Keratinocyte (primary cell): ENCODE measurements around the gene ARHGAP8. TPM values are rescaled to one million over a fixed set of nuclear protein-coding genes. Genes with fewer than 3 reads are reported as not detected.

Source experiments
- DNase-seq: peaks from one replicate; pipeline ENCODE4 v3.0.0-alpha.2; 2011; ENCODE audit warnings: low read depth, missing footprints, low spot score
- FAIRE-seq: peaks from 2 replicates; lab custom pipeline; 2011; peaks lifted over from hg19 to GRCh38; lab: Jason Lieb, UNC
- H2AFZ ChIP-seq: 2 replicates; pipeline ENCODE4 v1.6.0; 2012; ENCODE audit warnings: low read length, control low read depth, inconsistent platforms; ENCODE audit not compliant: control insufficient read depth
- H3K27ac ChIP-seq: 2 replicates; pipeline ENCODE4 v1.5.1; 2011; ENCODE audit warnings: low read length; ENCODE audit not compliant: control insufficient read depth, insufficient read depth
- H3K27me3 ChIP-seq: 3 replicates; pipeline ENCODE4 v1.6.0; 2011; ENCODE audit warnings: low read length; ENCODE audit not compliant: control insufficient read depth, insufficient read depth; ENCODE audit errors: extremely low read depth
- H3K36me3 ChIP-seq, 2 experiments: 2 replicates in 1 of 2; 3 replicates in 1 of 2; pipeline ENCODE4 v1.5.1; 2011; ENCODE audit warnings: low read length in 2 of 2, mild to moderate bottlenecking in 1 of 2; ENCODE audit not compliant: control insufficient read depth in 2 of 2, insufficient read depth in 2 of 2; ENCODE audit errors: extremely low read depth in 1 of 2
- H3K4me1 ChIP-seq: 3 replicates; pipeline ENCODE4 v1.5.1; 2011; ENCODE audit warnings: low read length; ENCODE audit not compliant: control insufficient read depth, insufficient read depth; ENCODE audit errors: extremely low read depth
- H3K4me2 ChIP-seq: 3 replicates; pipeline ENCODE4 v1.6.0; 2011; ENCODE audit warnings: low read depth, low read length; ENCODE audit not compliant: control insufficient read depth, insufficient read depth; ENCODE audit errors: extremely low read depth
- H3K4me3 ChIP-seq, 3 experiments: fragments of 200-600 bp in 1 of 3; sonication (generic) in 1 of 3; 2 replicates in 2 of 3; 3 replicates in 1 of 3; pipeline ENCODE4 v1.5.1; 2011 to 2016; ENCODE audit warnings: low read length in 3 of 3, mild to moderate bottlenecking in 3 of 3, control low read depth in 2 of 3, inconsistent platforms in 1 of 3, low read depth in 1 of 3, mixed read lengths in 1 of 3, mixed run types in 1 of 3, moderate library complexity in 1 of 3; ENCODE audit not compliant: control insufficient read depth in 2 of 3, insufficient read depth in 2 of 3; ENCODE audit errors: extremely low read depth in 1 of 3
- H3K79me2 ChIP-seq: 2 replicates; pipeline ENCODE4 v1.6.0; 2012; ENCODE audit warnings: low read length; ENCODE audit not compliant: control insufficient read depth, insufficient read depth
- H3K9ac ChIP-seq: 3 replicates; pipeline ENCODE4 v1.6.0; 2011; ENCODE audit warnings: low read length; ENCODE audit not compliant: control insufficient read depth, insufficient read depth; ENCODE audit errors: extremely low read depth
- H3K9me1 ChIP-seq: 3 replicates; pipeline ENCODE4 v1.6.0; 2011; ENCODE audit warnings: low read length; ENCODE audit not compliant: control insufficient read depth, insufficient read depth; ENCODE audit errors: extremely low read depth
- H3K9me3 ChIP-seq: 2 replicates; pipeline ENCODE4 v1.5.1; 2012; ENCODE audit warnings: low read depth, low read length; ENCODE audit not compliant: control insufficient read depth
- H4K20me1 ChIP-seq: 3 replicates; pipeline ENCODE4 v1.6.0; 2011; ENCODE audit warnings: low read length; ENCODE audit not compliant: control insufficient read depth, insufficient read depth; ENCODE audit errors: extremely low read depth
- CTCF ChIP-seq, 3 experiments: IDR thresholded peaks in 1 of 3; conservative IDR thresholded peaks in 1 of 3; optimal IDR thresholded peaks in 1 of 3; 2 replicates in 2 of 3; 3 replicates in 1 of 3; pipeline versions ENCODE3 to v1.5.1; 2011; ENCODE audit warnings: low read length in 3 of 3, mild to moderate bottlenecking in 3 of 3, moderate library complexity in 2 of 3, control low read depth in 1 of 3, inconsistent platforms in 1 of 3; ENCODE audit not compliant: insufficient read depth in 2 of 3; ENCODE audit errors: extremely low read depth in 1 of 3
- EZH2 ChIP-seq: IDR thresholded peaks from one replicate; pipeline ENCODE4 v1.6.1; 2012; ENCODE audit warnings: inconsistent platforms, mild to moderate bottlenecking, low read length, moderate library complexity
- dilution Hi-C: fragments of 300-500 bp; cut with MboI; formaldehyde crosslinking; loops from one replicate; pipeline ENCODE4 v1.7.0; 2020; ENCODE audit warnings: low sequenced_read_pairs; ENCODE audit not compliant: extremely low pct_ligation_motif_present
- polyA plus RNA-seq, 5 experiments: library from polyadenylated mRNA; depleted of rRNA in 3 of 5; stranded (reverse) in 3 of 5; stranded (forward) in 1 of 5; unstranded in 1 of 5; fragments of >200 nt; gene quantifications; 1 replicate in 1 of 5; 2 replicates in 3 of 5; 3 replicates in 1 of 5; pipeline versions ENCODE4 v1.2.1 to v1.2.3, GENCODE V29; 2011 to 2012; ENCODE audit warnings: missing spikeins in 2 of 5, low read depth in 1 of 5, low replicate concordance in 1 of 5

Gene ARHGAP8
- polyA plus RNA-seq, 1 donor (not counting 4 experiments of a cell fraction or from before 2014, with no cell fraction given): 21.3 TPM

GRCh38 chr22:44727709-44728108 lies 24.7 kb upstream of the ARHGAP8 start:
- H3K9ac ChIP-seq: no peak overlapping the region
- no peaks in the 10 kb centered on the region for H3K9me1 ChIP-seq
- dilution Hi-C loops: no loop called here
- H3K27me3 ChIP-seq: no peaks in the 10 kb centered on the region
- no peak for FAIRE-seq
- H3K27ac ChIP-seq: no peak overlapping the region
- H2AFZ ChIP-seq: no peak overlapping the region
- H3K79me2 ChIP-seq: no peaks in the 10 kb centered on the region
- no peaks in the 10 kb centered on the region for H3K4me1 ChIP-seq
- no peaks in the 10 kb centered on the region for H3K9me3 ChIP-seq
- no peak overlapping the region for H3K4me2 ChIP-seq
- TF ChIP-seq EZH2 (no peak), CTCF (optimal IDR thresholded peaks at IDR 0.05 in 1 of 3, IDR thresholded peaks at IDR 0.05 in 1 of 3, conservative IDR thresholded peaks at IDR 0.05 in 1 of 3; ENCODE audit: extremely low read depth in 1 of 3, insufficient read depth in 2 of 3, low read length in 3 of 3) (no peak)
- no peak overlapping the region for H3K4me3 ChIP-seq
- DNase-seq: no peak
- no peaks in the 10 kb centered on the region for H4K20me1 ChIP-seq
- peaks cover 7 to 26% of the 10 kb centered on the region in 2 experiments for H3K36me3 ChIP-seq

GRCh38 chr22:44728761-44729324 lies 23.5 kb upstream of the ARHGAP8 start:
- H3K27ac ChIP-seq: no peak overlapping the region
- dilution Hi-C loops: no loop called here
- H3K9ac ChIP-seq: no peak overlapping the region
- no peaks in the 10 kb centered on the region for H4K20me1 ChIP-seq
- no peak overlapping the region for H3K4me3 ChIP-seq
- H3K9me3 ChIP-seq: no peaks in the 10 kb centered on the region
- no peaks in the 10 kb centered on the region for H3K4me1 ChIP-seq
- H3K79me2 ChIP-seq: no peaks in the 10 kb centered on the region
- H3K36me3 ChIP-seq: peaks cover 7 to 28% of the 10 kb centered on the region in 2 experiments
- no peak overlapping the region for H2AFZ ChIP-seq
- no peaks in the 10 kb centered on the region for H3K27me3 ChIP-seq
- TF ChIP-seq EZH2: no peak
- TF ChIP-seq CTCF (optimal IDR thresholded peaks at IDR 0.05 in 1 of 3, IDR thresholded peaks at IDR 0.05 in 1 of 3, conservative IDR thresholded peaks at IDR 0.05 in 1 of 3; ENCODE audit: extremely low read depth in 1 of 3, insufficient read depth in 2 of 3, low read length in 3 of 3): no peak
- no peak for DNase-seq
- H3K4me2 ChIP-seq: no peak overlapping the region
- no peak for FAIRE-seq
- no peaks in the 10 kb centered on the region for H3K9me1 ChIP-seq
